ENCODE data around the gene POFUT1. TPM values are rescaled to one million over a fixed set of nuclear protein-coding genes. Genes with fewer than 3 reads are reported as not detected.

POFUT1 gene
- total and polyA plus RNA-seq, 3 experiments from 2014 or later: 15.8 to 88.8 (median 87.1) TPM

DNA sequence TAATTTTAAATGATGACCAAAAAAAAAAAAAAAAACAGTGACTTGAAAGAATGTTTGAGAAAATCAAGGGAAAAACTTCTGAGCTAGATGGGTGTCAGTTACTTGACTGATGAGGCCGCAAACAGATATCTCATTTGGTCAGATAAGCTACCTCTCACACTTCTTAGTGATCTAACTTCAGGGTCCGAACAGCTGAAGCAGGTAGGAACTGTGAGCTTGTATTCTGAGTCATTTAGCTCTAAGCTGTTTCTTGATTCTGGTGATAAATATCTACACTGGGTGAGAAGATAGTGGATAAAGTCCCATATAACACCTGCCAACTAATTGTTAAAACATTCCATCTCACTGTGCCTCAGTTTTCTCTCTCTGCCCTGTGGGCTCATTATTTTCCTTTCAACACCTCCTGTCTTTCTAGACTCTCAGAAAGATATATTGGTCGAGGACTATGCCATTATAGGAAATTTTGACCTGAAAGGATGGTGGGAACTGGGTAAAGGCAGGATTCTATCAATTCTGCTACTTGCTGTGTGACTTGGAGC lies 77.5 kb downstream of the POFUT1 start:
- H3K4me3 Mint-ChIP-seq: peak overlapping the region in 5 of 7 donors; percentile 21 to 62 (median 36)
- DNase-seq: no peak
- POLR2A ChIA-PET: interaction anchor here (0.6 to 1.4 kb wide), 2 partner anchors 74 to 95 kb away, joined by 3 to 4 read pairs; no protein-coding TSS in a partner anchor
- H3K4me3 ChIP-seq (ENCODE audit: low read length): no peak overlapping the region
- no peaks in the 10 kb centered on the region for H3K27me3 ChIP-seq (ENCODE audit: insufficient read depth, low read length, poor library complexity, severe bottlenecking)
- H3K4me1 Mint-ChIP-seq: peaks cover 44 to 64% (median 58%) of the 10 kb centered on the region in 3 donors
- no peaks in the 10 kb centered on the region for H3K9me3 Mint-ChIP-seq
- CTCF ChIA-PET: interaction anchor here (1.0 to 1.3 kb wide), 2 partner anchors 32 to 74 kb away, joined by 3 to 4 read pairs; no protein-coding TSS in a partner anchor
- peaks cover 0 to 18% (median 2%) of the 10 kb centered on the region in 3 donors for H3K36me3 Mint-ChIP-seq
- no peaks in the 10 kb centered on the region for H3K9me3 ChIP-seq (ENCODE audit: low read length)
- H3K36me3 ChIP-seq (ENCODE audit: insufficient read depth, low read length): no peaks in the 10 kb centered on the region
- peak overlapping the region; percentile 57 for H3K27ac ChIP-seq (ENCODE audit: low read depth, low read length)
- H3K27me3 Mint-ChIP-seq: no peaks in the 10 kb centered on the region
- peaks cover 29% of the 10 kb centered on the region for H3K4me1 ChIP-seq (ENCODE audit: insufficient read depth, low read length)
- peak overlapping the region; percentile 72 to 97 (median 80) for H3K27ac Mint-ChIP-seq

DNA sequence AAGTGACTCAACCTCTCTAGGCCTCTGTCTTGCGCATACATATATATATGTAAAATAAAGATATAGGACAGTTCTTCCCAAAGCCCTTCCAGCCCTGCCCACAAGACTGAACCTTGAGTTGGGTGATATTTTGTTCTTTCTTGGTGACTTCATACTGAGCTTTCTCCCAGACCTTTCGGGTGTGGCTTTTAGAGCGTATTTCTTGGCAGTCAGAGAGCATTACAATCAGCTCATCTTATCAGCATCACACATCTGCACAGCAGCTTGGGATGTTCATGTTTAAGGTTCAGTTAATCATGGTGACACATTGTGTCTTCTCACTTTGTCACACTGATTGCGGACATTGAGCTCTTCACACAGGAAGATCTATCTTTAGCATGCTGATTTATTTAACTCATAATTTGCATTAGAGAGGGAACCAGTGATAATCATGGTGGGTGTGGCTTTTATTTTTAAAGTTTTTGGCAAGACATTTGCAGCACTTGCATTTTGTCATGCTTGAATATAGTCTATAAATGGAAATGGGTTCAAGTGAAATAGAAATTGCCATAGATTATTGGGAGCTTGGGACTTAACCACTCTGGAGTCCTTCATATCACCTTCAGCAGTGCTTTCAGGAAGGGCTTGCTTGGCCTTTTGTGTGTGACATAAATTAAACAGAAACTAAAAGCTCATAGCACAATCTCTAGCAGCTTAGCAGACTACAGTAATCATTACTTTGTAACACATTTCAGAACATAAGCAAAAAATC lies 78.1 kb downstream of the POFUT1 start:
- peaks cover 0 to 17% (median 2%) of the 10 kb centered on the region in 3 donors for H3K36me3 Mint-ChIP-seq
- no peaks in the 10 kb centered on the region for H3K27me3 Mint-ChIP-seq
- ChIA-PET POLR2A (interaction anchor here (0.6 to 1.4 kb wide), 4 partner anchors 10 to 95 kb away, joined by 3 to 5 read pairs (median 4); no protein-coding TSS in a partner anchor), CTCF (interaction anchor here (1.0 to 1.3 kb wide), 2 partner anchors 31 to 73 kb away, joined by 3 to 4 read pairs; no protein-coding TSS in a partner anchor)
- peak overlapping the region; percentile 21 to 74 (median 51) for H3K4me3 Mint-ChIP-seq
- peaks cover 44 to 61% (median 56%) of the 10 kb centered on the region in 3 donors for H3K4me1 Mint-ChIP-seq
- no peak overlapping the region for H3K4me3 ChIP-seq (ENCODE audit: low read length)
- H3K27ac ChIP-seq (ENCODE audit: low read depth, low read length): peak overlapping the region; percentile 57
- peak in 4 of 5 donors; percentile 8 to 61 (median 32) for DNase-seq
- H3K27ac Mint-ChIP-seq: peak overlapping the region; percentile 72 to 97 (median 80)
- no peaks in the 10 kb centered on the region for H3K27me3 ChIP-seq (ENCODE audit: insufficient read depth, low read length, poor library complexity, severe bottlenecking)
- H3K9me3 Mint-ChIP-seq: no peaks in the 10 kb centered on the region
- no peaks in the 10 kb centered on the region for H3K9me3 ChIP-seq (ENCODE audit: low read length)
- H3K36me3 ChIP-seq (ENCODE audit: insufficient read depth, low read length): no peaks in the 10 kb centered on the region
- H3K4me1 ChIP-seq (ENCODE audit: insufficient read depth, low read length): peaks cover 29% of the 10 kb centered on the region

DNA sequence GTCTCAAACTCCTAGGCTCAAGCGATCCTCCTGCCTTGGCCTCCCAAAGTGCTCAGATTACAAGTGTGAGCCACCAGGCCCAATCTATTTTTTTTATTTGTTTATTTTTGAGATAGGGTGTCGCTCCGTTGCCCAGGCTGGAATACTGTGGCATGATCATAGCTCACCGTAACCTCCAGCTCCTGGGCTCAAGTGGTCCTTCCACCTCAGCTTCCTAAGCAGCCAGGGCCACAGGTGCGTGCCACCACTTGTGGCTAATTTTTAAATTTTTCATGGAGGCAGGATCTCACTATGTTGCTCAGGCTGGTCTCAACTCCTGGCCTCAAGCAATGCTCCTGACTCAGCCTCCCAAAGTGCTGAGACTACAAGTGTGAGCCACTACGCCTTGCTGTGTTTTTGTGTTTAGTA lies 79.6 kb downstream of the POFUT1 start:
- no peak for DNase-seq
- H3K27ac Mint-ChIP-seq: peak overlapping the region in 6 of 8 donors; percentile 32 to 85 (median 74)
- H3K36me3 Mint-ChIP-seq: peaks cover 0 to 8% (median 0%) of the 10 kb centered on the region in 3 donors
- H3K36me3 ChIP-seq (ENCODE audit: insufficient read depth, low read length): no peaks in the 10 kb centered on the region
- peaks cover 29% of the 10 kb centered on the region for H3K4me1 ChIP-seq (ENCODE audit: insufficient read depth, low read length)
- no peak overlapping the region for H3K27ac ChIP-seq (ENCODE audit: low read depth, low read length)
- no peaks in the 10 kb centered on the region for H3K27me3 ChIP-seq (ENCODE audit: insufficient read depth, low read length, poor library complexity, severe bottlenecking)
- POLR2A ChIA-PET: interaction anchor here (0.6 kb wide), 1 partner anchor 71 kb away, joined by 3 read pairs; the partner anchor contains the start of gene ASXL1
- no peaks in the 10 kb centered on the region for H3K27me3 Mint-ChIP-seq
- H3K4me1 Mint-ChIP-seq: peaks cover 38 to 53% (median 41%) of the 10 kb centered on the region in 3 donors
- CTCF ChIA-PET: no interaction called here
- H3K4me3 ChIP-seq (ENCODE audit: low read length): no peak overlapping the region
- no peaks in the 10 kb centered on the region for H3K9me3 Mint-ChIP-seq
- no peaks in the 10 kb centered on the region for H3K9me3 ChIP-seq (ENCODE audit: low read length)
- H3K4me3 Mint-ChIP-seq: no peak overlapping the region

Other genes starting within 250 kb of the POFUT1 start
- gene XKR7, start 239.7 kb upstream of the POFUT1 start, total RNA-seq: not detected
- 0.02 TPM for gene XKR7, start 239.7 kb upstream of the POFUT1 start, polyA plus RNA-seq
- not detected for gene CCM2L, start 197.4 kb upstream of the POFUT1 start, total RNA-seq
- not detected for gene CCM2L, start 197.4 kb upstream of the POFUT1 start, polyA plus RNA-seq
- gene HCK, start 155.6 kb upstream of the POFUT1 start, total RNA-seq: under 1 TPM; 0.28 to 0.53 TPM
- not detected for gene HCK, start 155.6 kb upstream of the POFUT1 start, polyA plus RNA-seq
- 10 to 100 TPM; 48.0 to 49.8 TPM for gene TM9SF4, start 98.2 kb upstream of the POFUT1 start, total RNA-seq
- gene TM9SF4, start 98.2 kb upstream of the POFUT1 start, polyA plus RNA-seq: 44.0 TPM
- gene PLAGL2, start 137 bp upstream of the POFUT1 start, total RNA-seq: 100 to 1,000 TPM; 120 to 121 TPM
- 4.4 TPM for gene PLAGL2, start 137 bp upstream of the POFUT1 start, polyA plus RNA-seq
- 10 to 100 TPM; 61.0 to 61.6 TPM for gene KIF3B, start 69.8 kb downstream of the POFUT1 start, total RNA-seq
- gene KIF3B, start 69.8 kb downstream of the POFUT1 start, polyA plus RNA-seq: 5.7 TPM
- gene ASXL1, start 150.5 kb downstream of the POFUT1 start, total RNA-seq: 100 to 1,000 TPM; 131 to 133 TPM
- gene ASXL1, start 150.5 kb downstream of the POFUT1 start, polyA plus RNA-seq: 19.8 TPM